Prostate gland (tissue), 2 donors: ENCODE data around the gene FRMD4B. TPM values are rescaled to one million over a fixed set of nuclear protein-coding genes. Genes with fewer than 3 reads are reported as not detected.

Experiments used
- DNase-seq: peaks from one replicate; pipeline ENCODE4 v3.0.0-alpha.2; 2019; ENCODE audit warnings: low spot score
- H3K27ac ChIP-seq, 2 donors: fragments of 200-600 bp; sonication (generic); 2 replicates each; pipeline ENCODE4 v1.5.1; 2017 to 2019
- H3K27me3 ChIP-seq: fragments of 200-600 bp; sonication (generic); replicated peaks from 2 replicates; pipeline ENCODE4 v1.5.1; 2019; ENCODE audit not compliant: insufficient read depth
- H3K36me3 ChIP-seq, 2 donors: fragments of 200-600 bp; sonication (generic); 1 replicate in 1 of 2; 2 replicates in 1 of 2; pipeline versions ENCODE4 v1.5.1 to v1.8.1; 2017 to 2019
- H3K4me1 ChIP-seq: fragments of 200-600 bp; sonication (generic); replicated peaks from 2 replicates; pipeline ENCODE4 v1.5.1; 2019
- H3K4me3 ChIP-seq, 2 donors: fragments of 200-600 bp; sonication (generic); 2 replicates each; pipeline ENCODE4 v1.5.1; 2017 to 2019
- H3K9me3 ChIP-seq: fragments of 200-600 bp; sonication (generic); 2 replicates; pipeline ENCODE4 v1.5.1; 2017
- POLR2A ChIP-seq: fragments of 450-650 bp; IDR thresholded peaks from one replicate; pipeline ENCODE4 v1.6.1; 2016; ENCODE audit warnings: antibody characterized with exemption, mild to moderate bottlenecking
- POLR2AphosphoS5 ChIP-seq: sonication (generic); formaldehyde crosslinking; IDR thresholded peaks from one replicate; pipeline ENCODE4 v1.6.1; 2017; ENCODE audit warnings: antibody characterized with exemption
- WGBS: methylation state at CpG from one replicate; pipeline ENCODE4 v1.1.5; 2018; 5-methylcytosine and 5-hydroxymethylcytosine counted together
- intact Hi-C: fragments of 100-400 bp; cut with DNase I; formaldehyde crosslinking; loops from one replicate; pipeline ENCODE4 v1.14.2; 2022
- total RNA-seq, 2 donors: library from RNA; depleted of rRNA; stranded (reverse); fragments of >200 nt; gene quantifications; one replicate each; pipeline ENCODE4 v1.1.0, GENCODE V29; 2016
- TF ChIP-seq, protein P1 (sequence below), 4 experiments: fragments of 200-600 bp in 2 of 4; fragments of 450-650 bp in 2 of 4; sonication (generic) in 2 of 4; IDR thresholded peaks; 1 replicate in 3 of 4; 2 replicates in 1 of 4; pipeline ENCODE4 v1.5.1; 2016 to 2019; ENCODE audit warnings: antibody characterized with exemption in 4 of 4, mild to moderate bottlenecking in 2 of 4, moderate library complexity in 2 of 4

The FRMD4B gene
- total RNA-seq, 2 donors from 2014 or later: 31.0 to 41.4 TPM

DNA sequence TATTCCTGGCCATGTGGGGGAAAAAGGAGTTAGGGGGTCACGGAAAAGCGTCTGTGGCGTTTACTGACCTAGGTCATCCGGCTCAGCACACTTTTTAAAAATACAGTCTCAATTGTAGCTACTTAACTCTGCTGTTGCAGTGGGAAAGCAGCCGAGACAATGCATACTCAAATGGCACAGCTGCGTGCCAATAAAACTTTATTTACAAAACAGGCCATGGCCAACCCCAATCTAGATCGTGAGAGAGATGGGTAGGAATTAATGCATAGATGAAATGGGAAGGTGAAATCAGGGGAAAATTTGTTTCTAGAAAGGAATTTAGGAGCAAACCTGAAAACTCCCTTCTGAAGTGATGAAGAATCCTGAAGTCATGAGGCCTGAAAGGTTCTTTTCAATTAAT, 22.0 kb upstream of the FRMD4B start:
- WGBS: 97% methylated on average over 7 of the region's 7 CpGs
- intact Hi-C loops: no loop called here
- Histone ChIP-seq H3K4me1 (no peaks in the 10 kb centered on the region), H3K36me3 (no peaks in the 10 kb centered on the region), H3K27me3 (no peaks in the 10 kb centered on the region), H3K4me3 (no peak overlapping the region), H3K9me3 (no peaks in the 10 kb centered on the region), H3K27ac (no peak overlapping the region)
- TF ChIP-seq, protein P1, sequence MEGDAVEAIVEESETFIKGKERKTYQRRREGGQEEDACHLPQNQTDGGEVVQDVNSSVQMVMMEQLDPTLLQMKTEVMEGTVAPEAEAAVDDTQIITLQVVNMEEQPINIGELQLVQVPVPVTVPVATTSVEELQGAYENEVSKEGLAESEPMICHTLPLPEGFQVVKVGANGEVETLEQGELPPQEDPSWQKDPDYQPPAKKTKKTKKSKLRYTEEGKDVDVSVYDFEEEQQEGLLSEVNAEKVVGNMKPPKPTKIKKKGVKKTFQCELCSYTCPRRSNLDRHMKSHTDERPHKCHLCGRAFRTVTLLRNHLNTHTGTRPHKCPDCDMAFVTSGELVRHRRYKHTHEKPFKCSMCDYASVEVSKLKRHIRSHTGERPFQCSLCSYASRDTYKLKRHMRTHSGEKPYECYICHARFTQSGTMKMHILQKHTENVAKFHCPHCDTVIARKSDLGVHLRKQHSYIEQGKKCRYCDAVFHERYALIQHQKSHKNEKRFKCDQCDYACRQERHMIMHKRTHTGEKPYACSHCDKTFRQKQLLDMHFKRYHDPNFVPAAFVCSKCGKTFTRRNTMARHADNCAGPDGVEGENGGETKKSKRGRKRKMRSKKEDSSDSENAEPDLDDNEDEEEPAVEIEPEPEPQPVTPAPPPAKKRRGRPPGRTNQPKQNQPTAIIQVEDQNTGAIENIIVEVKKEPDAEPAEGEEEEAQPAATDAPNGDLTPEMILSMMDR (IDR thresholded peaks at IDR 0.05): no peak
- TF ChIP-seq POLR2A: no peak
- no peak for TF ChIP-seq POLR2AphosphoS5
- no peak for DNase-seq

DNA sequence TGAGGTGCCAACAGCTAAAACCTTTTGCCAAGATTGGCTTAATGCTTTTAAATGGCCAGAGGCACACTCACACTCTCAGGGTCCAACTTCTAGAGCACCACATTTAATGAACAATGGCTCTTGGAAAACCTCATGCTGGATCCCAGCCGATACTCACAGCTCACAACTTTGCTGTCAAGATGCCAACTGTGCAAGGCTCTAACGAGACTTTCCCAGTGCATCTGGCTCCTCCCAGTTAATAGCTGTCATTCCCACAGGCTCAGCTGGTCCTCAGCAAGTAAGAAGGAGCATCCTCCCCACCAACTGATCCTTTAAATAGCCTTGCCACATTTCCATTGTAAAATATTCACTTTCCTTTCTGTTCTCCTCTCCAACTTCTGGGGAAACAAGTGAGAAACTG, 20.3 kb upstream of the FRMD4B start:
- H3K4me3 ChIP-seq: no peak overlapping the region
- no peaks in the 10 kb centered on the region for H3K4me1 ChIP-seq
- H3K27ac ChIP-seq: no peak overlapping the region
- no peak for DNase-seq
- TF ChIP-seq POLR2AphosphoS5 (no peak), POLR2A (no peak)
- TF ChIP-seq, protein P1 (IDR thresholded peaks at IDR 0.05): no peak
- 15% methylated on average over 2 of the region's 2 CpGs for WGBS
- no peaks in the 10 kb centered on the region for H3K27me3 ChIP-seq
- no peaks in the 10 kb centered on the region for H3K9me3 ChIP-seq
- no peaks in the 10 kb centered on the region for H3K36me3 ChIP-seq
- intact Hi-C loops: no loop called here

DNA sequence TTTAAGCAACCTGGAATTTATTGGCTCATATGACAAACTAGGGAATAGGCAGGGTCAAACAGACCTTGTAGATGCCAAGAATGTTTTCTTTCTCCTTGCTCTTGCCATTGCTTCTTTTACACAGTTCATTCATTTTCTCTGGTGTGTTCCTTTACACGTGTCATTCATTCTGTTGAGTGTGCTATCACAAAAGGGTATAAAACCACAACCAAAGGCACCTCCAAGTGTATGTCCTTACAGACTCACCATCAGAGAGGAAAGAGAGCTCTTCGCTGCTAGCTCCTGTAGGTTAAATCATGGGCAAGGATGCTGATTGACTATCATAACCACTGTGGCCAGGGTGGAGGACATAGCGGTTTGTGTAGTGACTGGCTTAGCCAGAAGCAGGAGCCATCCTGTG, 19.2 kb upstream of the FRMD4B start:
- intact Hi-C loops: no loop called here
- no peak overlapping the region for H3K4me3 ChIP-seq
- 94% methylated on average over 3 of the region's 3 CpGs for WGBS
- no peak for TF ChIP-seq POLR2AphosphoS5
- TF ChIP-seq POLR2A: no peak
- TF ChIP-seq, protein P1 (IDR thresholded peaks at IDR 0.05): no peak
- no peaks in the 10 kb centered on the region for H3K4me1 ChIP-seq
- H3K27ac ChIP-seq: no peak overlapping the region
- no peaks in the 10 kb centered on the region for H3K27me3 ChIP-seq
- H3K9me3 ChIP-seq: no peaks in the 10 kb centered on the region
- H3K36me3 ChIP-seq: no peaks in the 10 kb centered on the region
- no peak for DNase-seq

DNA sequence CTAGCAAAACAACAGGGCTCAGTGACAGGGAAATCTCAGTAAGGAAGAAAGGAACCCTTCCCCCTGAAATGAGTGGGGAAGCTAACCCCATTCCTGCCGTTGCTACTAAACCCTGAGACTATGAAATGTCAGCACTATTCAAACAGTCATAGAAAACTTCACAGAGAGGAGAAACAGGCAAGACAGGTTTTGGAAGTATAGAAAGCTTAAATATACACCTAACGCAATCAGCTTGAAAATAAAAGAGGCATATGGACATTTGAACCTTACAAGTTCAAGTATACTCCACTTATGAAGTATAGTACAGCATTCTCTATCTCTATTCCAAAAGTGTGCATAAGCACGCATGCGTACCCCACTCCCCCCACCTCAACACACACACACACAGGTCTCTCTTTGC, 17.6 kb upstream of the FRMD4B start:
- WGBS: 46% methylated on average over 4 of the region's 4 CpGs
- H3K4me1 ChIP-seq: no peaks in the 10 kb centered on the region
- H3K27me3 ChIP-seq: no peaks in the 10 kb centered on the region
- peak; percentile 22 for DNase-seq
- H3K36me3 ChIP-seq: no peaks in the 10 kb centered on the region
- no peak overlapping the region for H3K4me3 ChIP-seq
- TF ChIP-seq, protein P1 (IDR thresholded peaks at IDR 0.05): no peak
- peak; percentile 49 for TF ChIP-seq POLR2AphosphoS5
- H3K27ac ChIP-seq: peak overlapping the region; percentile 41 to 44
- intact Hi-C loops: no loop called here
- no peaks in the 10 kb centered on the region for H3K9me3 ChIP-seq

DNA sequence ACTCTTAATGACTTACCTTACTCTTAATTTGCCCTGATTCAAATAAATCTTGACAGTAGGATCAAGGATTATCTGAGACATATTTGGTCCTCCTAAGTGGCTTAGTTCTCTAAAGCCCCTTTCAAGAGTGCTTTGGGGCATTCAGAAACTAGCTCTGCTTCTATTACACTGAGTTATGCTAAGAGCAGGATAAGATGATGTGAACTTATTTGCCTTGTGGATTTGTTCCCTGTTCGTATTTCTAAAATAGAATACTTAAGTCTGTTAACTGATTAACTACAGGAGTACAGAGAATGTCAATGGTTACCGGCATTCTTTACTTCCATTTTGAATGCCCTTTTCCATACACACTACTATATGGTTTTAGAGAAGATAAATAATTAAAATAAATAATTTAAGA, 14.8 kb upstream of the FRMD4B start:
- no peak overlapping the region for H3K27ac ChIP-seq
- H3K4me3 ChIP-seq: no peak overlapping the region
- no peaks in the 10 kb centered on the region for H3K4me1 ChIP-seq
- TF ChIP-seq POLR2AphosphoS5 (no peak), POLR2A (no peak)
- TF ChIP-seq, protein P1 (IDR thresholded peaks at IDR 0.05): no peak
- H3K36me3 ChIP-seq: no peaks in the 10 kb centered on the region
- WGBS: 84% methylated on average over 2 of the region's 2 CpGs
- intact Hi-C loops: no loop called here
- H3K9me3 ChIP-seq: no peaks in the 10 kb centered on the region
- no peak for DNase-seq
- no peaks in the 10 kb centered on the region for H3K27me3 ChIP-seq
